Endothelial cell of umbilical vein (primary cell): Measurements from ENCODE around the gene CLIP3. TPM values are rescaled to one million over a fixed set of nuclear protein-coding genes. Genes with fewer than 3 reads are reported as not detected.

ENCODE experiments used
- BruUV-seq: library from RNA; stranded (reverse); fragments of 400-500 nt; replicated peaks from 2 replicates; lab custom pipeline; 2021; lab: Mats Ljungman, UMichigan
- CTCF ChIA-PET: fragments of 300-600, 350-600 bp; sonication (Branson Sonifier 250); formaldehyde crosslinking; loops from one replicate; lab custom pipeline; 2021; ENCODE audit warnings: antibody characterized with exemption, inconsistent platforms; lab: Charles Lee
- POLR2A ChIA-PET: fragments of 300-600, 350-600 bp; sonication (Branson Sonifier 250); formaldehyde crosslinking; loops from one replicate; lab custom pipeline; 2021; ENCODE audit warnings: antibody characterized with exemption, inconsistent platforms; lab: Charles Lee
- DNase-seq: peaks from one replicate; pipeline ENCODE4 v3.0.0-alpha.2; 2011; ENCODE audit warnings: low read depth, low spot score
- FAIRE-seq: peaks from 2 replicates; lab custom pipeline; 2011; peaks lifted over from hg19 to GRCh38; lab: Jason Lieb, UNC
- H2AFZ ChIP-seq: 2 replicates; pipeline ENCODE4 v1.6.0; 2012; ENCODE audit warnings: low read depth, low read length, control low read depth, inconsistent platforms
- H3K27ac ChIP-seq: 2 replicates; pipeline ENCODE4 v1.5.1; 2011; ENCODE audit warnings: low read depth, mild to moderate bottlenecking, control low read depth, low read length, moderate library complexity; ENCODE audit not compliant: insufficient read depth
- H3K27me3 ChIP-seq, 2 experiments: 2 replicates each; pipeline versions ENCODE4 v1.6.0 to v1.6.1; 2011; ENCODE audit warnings: low read length in 2 of 2, mixed read lengths in 1 of 2; ENCODE audit not compliant: control insufficient read depth in 2 of 2, insufficient read depth in 2 of 2
- H3K36me3 ChIP-seq, 2 experiments: 2 replicates in 1 of 2; 3 replicates in 1 of 2; pipeline ENCODE4 v1.5.1; 2011; ENCODE audit warnings: low read length in 2 of 2, mild to moderate bottlenecking in 1 of 2, moderate library complexity in 1 of 2; ENCODE audit not compliant: control insufficient read depth in 2 of 2, insufficient read depth in 2 of 2; ENCODE audit errors: extremely low read depth in 1 of 2
- H3K4me1 ChIP-seq: 3 replicates; pipeline ENCODE4 v1.5.1; 2011; ENCODE audit warnings: mild to moderate bottlenecking, low read length; ENCODE audit not compliant: control insufficient read depth, insufficient read depth; ENCODE audit errors: extremely low read depth
- H3K4me2 ChIP-seq: 2 replicates; pipeline ENCODE4 v1.6.1; 2011; ENCODE audit warnings: low read length, control low read depth, mixed read lengths; ENCODE audit not compliant: insufficient read depth
- H3K4me3 ChIP-seq, 3 experiments: fragments of 200-600 bp in 1 of 3; sonication (generic), shearing (Covaris generic) in 1 of 3; replicated peaks in 1 of 3; 2 replicates each; pipeline ENCODE4 v1.5.1; 2011 to 2016; ENCODE audit warnings: control low read depth in 3 of 3, low read length in 3 of 3, mild to moderate bottlenecking in 2 of 3, inconsistent platforms in 1 of 3, low read depth in 1 of 3, moderate library complexity in 1 of 3; ENCODE audit not compliant: insufficient read depth in 1 of 3
- H3K79me2 ChIP-seq: 2 replicates; pipeline ENCODE4 v1.6.0; 2012; ENCODE audit warnings: low read length, inconsistent platforms; ENCODE audit not compliant: control insufficient read depth, insufficient read depth
- H3K9ac ChIP-seq: replicated peaks from 2 replicates; pipeline ENCODE3; 2011; ENCODE audit warnings: low read length, control low read depth; ENCODE audit not compliant: insufficient read depth; ENCODE audit errors: extremely low read depth
- H3K9me1 ChIP-seq: replicated peaks from 3 replicates; pipeline ENCODE4 v1.6.0; 2011; ENCODE audit warnings: mild to moderate bottlenecking, low read length; ENCODE audit not compliant: control insufficient read depth, insufficient read depth; ENCODE audit errors: extremely low read depth
- H3K9me3 ChIP-seq: replicated peaks from 2 replicates; pipeline ENCODE4 v1.5.1; 2012; ENCODE audit warnings: low read length, inconsistent platforms; ENCODE audit not compliant: control insufficient read depth, insufficient read depth
- H4K20me1 ChIP-seq: replicated peaks from 2 replicates; pipeline ENCODE3; 2011; ENCODE audit warnings: mild to moderate bottlenecking, low read length; ENCODE audit not compliant: control insufficient read depth, insufficient read depth; ENCODE audit errors: extremely low read depth
- CTCF ChIP-seq, 2 donors: IDR thresholded peaks; 1 replicate in 1 of 2; 2 replicates in 1 of 2; pipeline ENCODE4 v1.5.1; 2011; ENCODE audit warnings: low read length in 2 of 2, mild to moderate bottlenecking in 2 of 2, moderate library complexity in 2 of 2, control low read depth in 1 of 2, inconsistent platforms in 1 of 2, low read depth in 1 of 2; ENCODE audit not compliant: insufficient read depth in 1 of 2; ENCODE audit errors: extremely low read depth in 1 of 2
- EZH2 ChIP-seq: IDR thresholded peaks from 2 replicates; pipeline ENCODE4 v1.6.1; 2012; ENCODE audit warnings: borderline replicate concordance, low read depth, mild to moderate bottlenecking, moderate library complexity, low read length, inconsistent platforms; ENCODE audit not compliant: severe bottlenecking
- FOS ChIP-seq: IDR thresholded peaks from 2 replicates; pipeline ENCODE4 v1.6.1; 2011; ENCODE audit warnings: mild to moderate bottlenecking, low read length, moderate library complexity, borderline replicate concordance; ENCODE audit not compliant: insufficient read depth
- GATA2 ChIP-seq: IDR thresholded peaks from 2 replicates; pipeline ENCODE4 v1.7.0; 2011; ENCODE audit warnings: low read depth, mild to moderate bottlenecking, moderate library complexity, mixed read lengths, low read length; ENCODE audit not compliant: insufficient read length, insufficient read depth
- JUN ChIP-seq: IDR thresholded peaks from 2 replicates; pipeline ENCODE4 v1.6.1; 2011; ENCODE audit warnings: borderline replicate concordance, low read depth; ENCODE audit not compliant: insufficient read length, insufficient read depth
- MAX ChIP-seq: IDR thresholded peaks from 2 replicates; pipeline ENCODE4 v1.6.1; 2011; ENCODE audit not compliant: insufficient read depth, insufficient read length
- MYC ChIP-seq: IDR thresholded peaks from one replicate; pipeline ENCODE4 v1.6.1; 2011; ENCODE audit warnings: mild to moderate bottlenecking, low read depth, low read length
- POLR2A ChIP-seq: IDR thresholded peaks from 2 replicates; pipeline ENCODE4 v1.6.1; 2012; ENCODE audit warnings: low read depth, mild to moderate bottlenecking, control low read depth, low read length
- POLR2AphosphoS5 ChIP-seq: IDR thresholded peaks from 2 replicates; pipeline ENCODE4 v1.6.1; 2012; ENCODE audit warnings: low read depth, mild to moderate bottlenecking, control low read depth, low read length, moderate library complexity; ENCODE audit not compliant: insufficient read depth
- dilution Hi-C: fragments of 300-500 bp; cut with MboI; formaldehyde crosslinking; loops from one replicate; pipeline ENCODE4 v1.15.0; 2019; ENCODE audit warnings: low sequenced_read_pairs; ENCODE audit not compliant: extremely low pct_ligation_motif_present
- intact Hi-C: fragments of 100-400 bp; cut with micrococcal nuclease; formaldehyde crosslinking; loops from one replicate; pipeline ENCODE4 v1.10.0; 2022
- polyA plus RNA-seq, 4 experiments: library from polyadenylated mRNA; depleted of rRNA in 3 of 4; stranded (reverse) in 3 of 4; unstranded in 1 of 4; fragments of >200 nt; gene quantifications; 2 replicates each; pipeline versions ENCODE4 v1.2.1 to v1.2.3, GENCODE V29; 2011 to 2012; ENCODE audit warnings: missing spikeins in 1 of 4
- total RNA-seq: library from RNA; stranded (reverse); gene quantifications from 2 replicates; pipeline ENCODE4 v1.2.3, GENCODE V29; 2021

CLIP3 gene
- total and polyA plus RNA-seq, 2 donors (not counting 3 experiments of a cell fraction or from before 2014, with no cell fraction given) = 7.0 to 24.4 TPM

DNA sequence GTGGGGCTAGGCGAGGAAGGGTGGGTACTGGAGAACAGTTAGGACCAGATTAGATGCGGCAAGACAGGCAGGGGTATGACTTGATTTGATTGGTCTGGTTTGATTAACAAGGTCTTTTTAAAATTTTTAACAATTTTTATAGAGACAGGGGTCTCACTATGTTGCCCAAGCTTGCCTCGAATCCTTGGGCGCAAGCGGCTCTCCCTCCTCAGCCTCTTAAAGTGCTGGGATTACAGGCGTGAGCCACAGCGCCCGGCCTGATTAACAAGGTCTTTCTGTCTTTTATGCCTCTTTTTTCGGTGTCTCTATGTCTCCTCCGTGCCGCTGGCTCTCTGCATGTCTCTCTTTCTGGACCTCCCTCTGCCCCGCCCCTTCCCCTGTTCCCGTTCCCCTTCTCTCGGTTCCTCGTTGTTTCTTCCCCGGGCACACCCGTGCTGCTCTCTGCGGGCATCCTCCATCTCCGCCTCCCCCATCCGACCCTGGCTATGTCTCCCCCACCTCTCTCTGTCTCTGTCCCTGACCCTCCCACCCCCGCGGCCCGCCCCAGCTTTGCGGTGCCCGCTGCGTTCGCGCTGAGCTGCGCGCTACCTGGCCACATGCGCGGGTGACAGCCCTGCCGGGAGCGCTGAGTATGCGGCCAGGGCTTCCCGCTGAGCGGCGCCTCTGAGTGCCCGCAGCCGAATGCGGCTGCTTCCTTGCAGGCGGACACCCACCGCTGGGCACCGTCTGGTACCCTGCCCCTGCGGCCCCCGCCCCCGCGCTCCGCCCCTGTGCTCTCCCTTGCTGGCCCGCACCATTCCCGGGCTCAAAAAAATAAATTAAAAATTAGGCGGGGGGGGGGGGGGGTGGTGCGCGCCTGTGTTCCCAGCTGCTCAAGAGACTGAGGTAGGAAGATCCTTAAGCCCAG lies 45.8 kb downstream of the CLIP3 start:
- no TSS peak for BruUV-seq
- H3K9me1 ChIP-seq = no peaks in the 10 kb centered on the region
- POLR2A ChIA-PET = no interaction called here
- intact Hi-C loops (no loop called here), dilution Hi-C loops (no loop called here)
- TF ChIP-seq EZH2 (peak; percentile 46), CTCF (IDR thresholded peaks at IDR 0.05; ENCODE audit: extremely low read depth in 1 of 2, insufficient read depth in 1 of 2, low read depth in 1 of 2, low read length in 2 of 2) (no peak)
- DNase-seq = no peak
- H3K4me1 ChIP-seq = no peaks in the 10 kb centered on the region
- no peak overlapping the region for H3K27ac ChIP-seq
- H3K9ac ChIP-seq = no peak overlapping the region
- H3K36me3 ChIP-seq = no peaks in the 10 kb centered on the region
- peak overlapping the region in 1 of 3 experiments; percentile 5 for H3K4me3 ChIP-seq
- no peaks in the 10 kb centered on the region for H3K79me2 ChIP-seq
- no peaks in the 10 kb centered on the region for H4K20me1 ChIP-seq
- FAIRE-seq = no peak
- H3K27me3 ChIP-seq = peaks cover 5 to 11% of the 10 kb centered on the region in 2 experiments
- H3K9me3 ChIP-seq = no peaks in the 10 kb centered on the region
- no peak overlapping the region for H2AFZ ChIP-seq
- CTCF ChIA-PET = interaction anchor here (0.6 to 0.7 kb wide), 3 partner anchors 8 to 73 kb away, joined by 3 to 5 read pairs (median 3); no protein-coding TSS in a partner anchor
- no peak overlapping the region for H3K4me2 ChIP-seq

DNA sequence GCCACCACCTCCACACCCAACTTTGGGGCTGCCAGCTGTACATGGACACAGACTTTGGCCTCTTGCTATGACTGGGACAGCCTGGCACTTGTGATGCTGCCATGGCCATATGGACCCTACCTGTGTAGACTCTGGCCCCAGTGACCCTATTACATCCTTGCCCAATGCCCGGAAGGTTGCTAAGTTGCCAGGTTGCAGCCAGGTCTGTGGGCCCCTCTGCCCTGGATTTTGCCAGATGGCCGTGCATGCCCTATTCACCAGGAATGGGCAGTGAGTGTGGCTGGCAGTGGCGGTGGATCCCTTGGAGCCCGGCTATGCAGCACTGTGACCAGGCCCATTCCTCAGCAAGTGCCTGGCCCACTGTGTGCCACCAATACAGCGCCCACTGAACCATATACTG lies 46.6 kb downstream of the CLIP3 start:
- Histone ChIP-seq H3K9ac (no peak overlapping the region), H3K9me1 (no peaks in the 10 kb centered on the region), H2AFZ (no peak overlapping the region), H3K36me3 (no peaks in the 10 kb centered on the region), H3K27ac (no peak overlapping the region), H3K27me3 (peaks cover 5 to 11% of the 10 kb centered on the region in 2 experiments), H3K4me1 (no peaks in the 10 kb centered on the region), H4K20me1 (no peaks in the 10 kb centered on the region), H3K4me2 (no peak overlapping the region), H3K9me3 (no peaks in the 10 kb centered on the region), H3K4me3 (no peak overlapping the region), H3K79me2 (no peaks in the 10 kb centered on the region)
- no TSS peak for BruUV-seq
- DNase-seq (no peak), FAIRE-seq (no peak)
- TF ChIP-seq MYC = no peak
- TF ChIP-seq GATA2 = no peak
- no peak for TF ChIP-seq JUN
- no peak for TF ChIP-seq CTCF (IDR thresholded peaks at IDR 0.05; ENCODE audit: extremely low read depth in 1 of 2, insufficient read depth in 1 of 2, low read depth in 1 of 2, low read length in 2 of 2)
- no peak for TF ChIP-seq MAX
- no peak for TF ChIP-seq EZH2
- TF ChIP-seq FOS = no peak
- TF ChIP-seq POLR2AphosphoS5 = no peak
- TF ChIP-seq POLR2A = no peak
- ChIA-PET CTCF (no interaction called here), POLR2A (no interaction called here)
- dilution Hi-C loops = no loop called here
- intact Hi-C loops = no loop called here
